ENCODE measurements around the gene YY1AP1.

- TF ChIP-seq EZH2phosphoT487 (IDR thresholded peaks at IDR 0.05; ENCODE audit: low read depth) = no peak
- no peak for TF ChIP-seq CTCF (IDR thresholded peaks at IDR 0.05; ENCODE audit: low read depth, low read length)
These were observed at the start of gene YY1AP1 for GRCh38 chr1:155688324-155689080.
